GM18498 (cell line): ENCODE measurements around the gene STOML1.
"Not testable (repeated sequence)": the region's sequence is repeated elsewhere in the genome, so short reads cannot be mapped to it uniquely, and the experiment has no call there.

ENCODE experiments used
- ATAC-seq: cut with Tn5 transposase; IDR thresholded peaks from one replicate; pipeline ENCODE4 v1.9.1; 2021; ENCODE audit warnings: mild to moderate bottlenecking, moderate library complexity; ENCODE audit not compliant: unreplicated experiment

STOML1 gene

DNA sequence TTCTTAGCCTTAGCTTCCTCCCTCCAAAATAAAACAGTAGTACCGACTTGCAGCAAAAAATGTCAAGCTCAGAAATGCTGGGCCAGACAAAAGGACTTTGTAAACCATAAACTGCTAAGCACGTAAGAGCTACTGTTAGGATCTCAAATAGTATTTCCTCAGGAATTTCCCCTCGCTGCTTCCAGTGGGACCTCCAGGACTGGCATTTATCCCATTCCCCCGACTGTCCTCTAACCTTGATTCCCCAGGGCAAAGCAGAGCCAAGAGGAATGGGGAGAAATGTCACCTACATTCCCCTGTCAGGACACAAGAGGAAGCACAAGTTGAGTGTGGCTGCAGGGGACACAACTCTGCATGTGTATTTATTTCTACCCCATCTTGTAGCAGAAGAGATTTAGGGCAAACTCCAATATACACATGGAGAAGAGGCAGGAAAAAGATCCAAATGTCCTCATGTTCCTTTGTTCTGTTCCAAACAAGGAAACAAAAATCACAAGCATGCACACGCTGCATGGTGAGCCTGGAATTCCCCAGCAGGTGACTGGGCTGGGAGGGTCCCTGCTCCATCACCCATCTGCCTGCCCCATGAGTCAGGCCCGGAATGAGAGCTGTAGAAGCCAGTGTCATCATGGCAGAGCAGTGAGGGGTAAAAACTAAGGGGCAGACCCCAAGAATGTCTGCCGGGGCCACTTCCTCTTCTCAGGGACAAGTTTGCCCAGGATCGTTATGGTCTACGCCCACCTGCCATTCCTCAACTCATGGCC is 4.2 kb downstream of the STOML1 start:
- ATAC-seq, result no peak

DNA sequence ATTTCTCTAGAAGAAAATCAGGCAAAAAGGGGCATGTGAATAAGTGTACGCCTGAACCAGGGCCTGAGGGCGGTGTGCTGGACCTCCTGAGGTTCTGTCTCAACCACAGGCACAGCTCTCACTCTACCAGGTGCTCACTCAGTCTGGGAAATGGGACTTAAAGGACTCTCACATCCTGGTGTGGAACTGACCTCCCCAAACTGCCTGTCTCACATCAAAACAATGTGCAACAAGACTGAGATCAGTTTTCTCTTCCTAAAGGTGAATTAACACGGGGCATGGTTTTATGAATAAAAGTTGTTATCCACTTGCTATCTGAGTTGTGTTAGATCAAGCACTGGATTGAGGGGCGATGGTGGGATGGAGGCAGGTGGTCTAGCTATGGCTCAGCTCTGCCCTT is 4.8 kb downstream of the STOML1 start:
- no peak for ATAC-seq

DNA sequence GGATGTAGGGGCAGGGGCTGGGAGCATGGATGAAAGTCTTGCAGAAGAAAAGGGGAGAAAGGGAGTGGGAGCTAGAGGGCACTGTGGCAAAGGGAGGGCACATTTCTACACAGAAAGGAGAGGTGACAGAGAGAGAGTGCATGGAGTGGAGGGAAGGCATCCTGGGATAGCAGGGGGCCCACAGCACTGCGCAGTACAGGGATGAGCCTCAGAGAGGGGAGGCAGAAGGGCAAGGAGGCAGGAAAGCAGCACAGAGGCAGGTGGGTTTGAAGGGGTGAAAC is 5.4 kb downstream of the STOML1 start:
- ATAC-seq, result no peak

DNA sequence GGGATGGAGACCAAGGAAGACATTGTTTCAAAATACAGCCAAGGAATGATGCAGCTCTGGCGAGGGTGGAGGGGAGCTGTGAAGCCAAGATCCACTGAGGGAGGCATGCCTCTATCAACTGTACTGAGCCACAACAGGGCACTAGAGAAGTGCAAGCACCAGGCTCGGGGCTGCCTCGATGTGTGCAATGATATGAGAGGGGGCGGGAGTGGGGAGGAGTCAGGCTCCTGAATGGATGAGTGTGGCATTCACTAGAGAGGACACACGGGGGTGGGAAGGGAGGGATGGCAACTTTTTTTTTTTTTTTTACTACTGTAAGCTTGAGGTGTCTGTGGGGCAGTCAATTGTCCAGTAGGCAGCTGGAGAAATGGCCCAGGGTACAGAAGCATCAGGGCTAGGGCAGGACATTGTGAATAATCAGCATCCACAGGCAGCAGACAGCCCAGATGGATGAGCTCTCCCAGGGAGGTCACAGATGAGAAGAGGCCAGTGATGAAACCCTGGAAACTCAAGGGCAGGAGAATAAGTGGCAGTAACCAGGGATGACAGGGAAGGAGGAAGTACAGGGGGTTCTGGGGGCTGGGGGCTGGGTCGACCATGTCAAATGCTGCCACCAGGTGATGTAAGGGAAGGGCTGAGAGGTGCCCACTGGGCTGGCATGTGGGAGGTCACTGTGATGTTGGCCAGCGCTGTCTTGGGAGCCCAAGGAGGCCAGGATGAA is 5.9 kb downstream of the STOML1 start:
- ATAC-seq, result no peak

DNA sequence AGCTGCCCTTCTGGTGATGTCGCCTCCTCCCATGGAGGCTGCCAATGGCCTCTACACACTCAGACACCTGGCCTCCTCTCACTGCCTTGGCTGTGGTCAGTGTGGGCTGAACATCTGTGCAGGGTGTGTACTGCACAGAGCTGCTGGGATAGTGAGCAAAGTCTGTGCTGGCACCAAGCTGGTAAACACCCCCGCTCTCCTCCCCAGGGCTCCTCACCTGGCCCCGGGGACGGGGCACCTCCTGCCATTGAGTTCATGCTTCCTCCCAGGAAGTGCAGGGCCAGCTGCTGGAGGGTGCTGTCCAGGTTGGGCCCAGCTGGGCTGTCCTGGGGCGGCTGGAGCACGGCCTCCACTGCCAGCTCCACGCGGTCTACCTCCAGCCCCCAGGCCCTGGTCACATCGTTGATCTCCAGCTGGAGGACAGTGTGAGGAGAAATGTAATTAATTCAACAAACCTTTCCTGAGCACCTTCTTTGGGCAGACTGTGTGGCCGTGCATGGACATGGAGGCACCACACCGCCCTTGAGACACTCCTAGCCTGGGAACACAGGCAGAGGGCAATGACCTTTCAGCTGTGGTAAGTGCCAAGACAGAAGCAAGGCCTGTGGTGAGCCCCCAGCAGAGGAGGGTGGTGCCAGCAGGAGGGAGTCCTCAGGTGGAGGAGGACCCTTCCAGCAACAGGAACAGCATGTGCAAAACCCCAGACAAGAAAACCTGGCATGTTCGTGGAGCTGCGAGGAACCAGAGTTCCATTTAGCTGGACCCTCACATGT is 6.8 kb downstream of the STOML1 start:
- ATAC-seq, result no peak

DNA sequence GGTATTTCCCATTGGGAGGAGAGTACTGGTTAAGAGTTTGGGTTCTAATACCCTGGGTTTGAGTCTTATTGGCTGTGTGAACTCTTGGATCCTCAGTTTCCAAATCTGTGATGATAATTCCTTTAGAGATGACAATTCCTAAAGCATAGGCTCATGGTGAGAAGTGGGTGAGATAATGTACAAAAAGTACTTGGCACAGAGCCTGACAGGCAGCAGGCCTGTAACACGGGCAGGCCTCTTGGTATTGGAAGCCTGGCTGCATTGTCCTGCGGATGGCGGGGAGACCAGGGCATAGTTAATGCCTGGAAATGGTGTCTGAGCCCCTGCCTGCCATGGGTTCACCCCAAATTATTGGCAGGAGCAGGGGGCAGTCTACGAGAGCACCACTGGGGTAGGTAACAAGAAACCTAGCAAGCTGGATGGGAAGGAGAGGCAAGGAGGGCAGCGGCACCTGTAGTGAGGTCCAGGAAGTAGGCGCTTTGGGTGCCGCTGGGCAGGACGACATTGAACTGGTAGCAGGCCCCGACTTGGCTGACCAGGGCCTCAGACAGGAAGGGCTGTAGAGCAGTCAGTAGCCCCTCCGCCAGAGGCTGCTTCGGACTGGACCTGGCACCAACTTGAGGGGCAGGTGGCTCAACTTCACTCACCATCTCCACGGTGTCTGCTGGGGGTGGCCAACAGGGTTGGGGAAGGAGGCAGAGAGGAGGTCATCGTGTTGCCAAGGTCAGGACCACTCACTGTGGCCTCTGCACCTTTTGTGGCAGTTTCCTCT is 7.7 kb downstream of the STOML1 start:
- no peak for ATAC-seq

DNA sequence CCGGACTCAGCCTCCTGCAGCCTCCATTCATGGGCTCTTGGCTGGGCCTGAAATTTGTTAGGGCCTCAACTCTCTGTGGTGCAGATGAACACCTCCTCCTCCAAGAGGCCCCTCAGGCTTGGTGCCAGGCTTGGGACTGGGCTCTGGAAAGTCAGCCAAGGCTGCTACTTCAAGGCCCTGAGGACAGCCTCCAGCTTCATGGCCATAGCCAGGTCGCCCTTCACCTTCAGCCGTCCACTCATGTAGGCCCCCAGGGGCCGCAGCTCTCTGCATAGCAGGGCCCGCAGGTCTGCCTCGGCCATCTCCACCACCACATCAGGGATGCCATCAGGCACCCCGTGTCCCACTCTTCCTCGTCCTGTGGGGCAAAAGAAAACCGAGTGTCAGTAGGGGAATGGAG is 8.3 kb downstream of the STOML1 start:
- no peak for ATAC-seq

DNA sequence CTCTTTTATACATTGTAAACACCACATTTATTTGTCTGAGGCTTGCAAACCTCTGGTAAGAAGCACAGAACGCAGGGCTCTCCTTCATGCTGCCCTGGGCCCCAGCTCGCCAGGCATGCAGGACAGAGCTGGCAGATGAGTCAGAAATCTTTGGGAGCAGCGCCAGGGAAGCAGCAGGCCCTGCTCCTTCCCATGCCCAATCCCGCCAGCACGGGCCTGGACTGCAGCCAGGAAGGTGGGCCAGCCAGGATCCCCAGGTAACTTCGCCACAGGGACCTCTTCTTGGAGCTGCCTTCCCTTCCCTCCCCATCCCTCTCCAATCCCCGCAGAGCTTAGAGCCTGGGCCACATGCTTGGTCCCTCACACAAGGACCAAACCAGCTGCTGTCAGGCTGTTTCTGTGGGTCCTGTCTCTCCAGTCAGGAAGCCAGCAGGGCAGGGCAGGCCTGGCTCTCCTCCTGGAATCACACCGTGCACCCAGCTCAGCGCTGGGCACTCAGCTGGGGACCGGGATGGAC is 8.8 kb downstream of the STOML1 start:
- no peak for ATAC-seq

DNA sequence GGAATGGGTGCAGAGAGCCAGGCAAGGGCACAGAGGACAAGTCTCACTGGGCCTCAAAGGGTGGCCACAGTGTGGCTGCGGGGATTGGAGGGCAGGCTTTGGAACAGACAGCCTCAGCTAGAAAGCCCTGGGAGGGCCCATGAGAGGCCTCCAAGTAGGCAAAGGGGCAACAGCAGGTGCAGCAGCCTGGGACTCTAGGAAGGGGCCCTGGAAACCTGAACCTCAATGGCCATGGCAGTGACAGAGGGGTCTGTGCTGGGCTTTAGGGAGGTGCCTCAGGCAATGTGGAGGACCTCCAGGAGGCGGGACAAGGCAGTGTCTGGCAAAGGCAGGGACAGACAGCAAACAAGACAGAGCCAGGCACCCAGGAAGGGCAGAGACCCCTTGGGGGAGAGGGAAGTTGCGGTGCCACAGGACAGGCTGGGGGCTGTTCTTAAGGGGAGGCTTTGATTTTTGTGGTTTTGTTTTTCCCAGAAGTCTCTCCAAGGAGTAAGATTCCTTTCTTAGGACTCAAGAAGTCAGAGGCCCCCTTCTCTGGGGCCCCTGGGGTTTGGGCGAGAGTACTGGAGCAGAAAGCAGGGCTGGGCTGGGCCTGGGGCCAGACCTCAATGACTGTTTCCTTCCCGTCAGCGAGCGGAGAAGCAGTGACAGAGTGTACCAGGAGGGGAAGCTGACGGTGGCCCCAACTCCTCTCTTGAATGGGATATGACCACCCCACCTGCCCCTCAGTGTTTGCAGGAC is 9.7 kb downstream of the STOML1 start:
- ATAC-seq, result no peak

DNA sequence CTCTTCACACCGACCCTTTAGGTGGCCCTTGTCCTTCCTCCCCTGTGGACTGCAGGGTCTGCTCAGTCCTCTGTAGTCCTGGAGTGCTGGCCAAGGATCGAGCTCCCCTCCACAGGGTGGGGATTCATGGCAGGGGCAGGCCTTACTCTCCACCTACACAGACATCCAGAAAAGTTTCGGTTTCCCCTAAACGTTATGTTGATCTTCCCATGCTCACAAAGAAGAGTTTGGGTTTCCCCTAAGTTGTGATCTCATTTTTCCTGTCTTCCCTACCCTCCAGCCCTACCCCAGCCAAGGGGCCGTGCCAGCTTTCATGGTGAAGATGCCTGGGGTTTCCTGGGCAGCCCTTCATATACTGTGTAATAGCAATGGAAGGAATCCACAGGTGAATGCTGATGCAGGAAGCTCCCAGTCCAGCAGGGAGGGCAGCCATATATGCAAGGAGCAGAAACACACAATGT is 10.3 kb downstream of the STOML1 start:
- no peak for ATAC-seq

DNA sequence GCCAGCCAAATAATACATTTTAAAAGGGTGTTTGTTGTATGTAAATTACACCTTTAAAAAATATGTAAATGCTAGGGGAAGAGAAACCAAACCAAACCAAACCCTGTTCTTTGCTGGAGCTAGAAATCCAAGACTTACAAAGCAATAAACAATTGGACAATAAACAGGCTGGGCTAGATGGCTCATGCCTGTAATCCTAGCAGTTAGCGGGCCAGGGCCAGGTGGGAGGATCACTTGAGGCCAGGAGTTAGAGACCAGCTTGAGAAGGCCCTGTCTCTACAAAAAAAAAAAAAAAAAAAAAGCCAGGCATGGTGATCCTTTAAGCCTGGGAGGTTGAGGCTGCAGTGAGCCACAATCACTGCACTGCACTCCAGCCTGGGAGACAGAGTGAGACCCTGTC is 12.5 kb downstream of the STOML1 start:
- no peak for ATAC-seq

DNA sequence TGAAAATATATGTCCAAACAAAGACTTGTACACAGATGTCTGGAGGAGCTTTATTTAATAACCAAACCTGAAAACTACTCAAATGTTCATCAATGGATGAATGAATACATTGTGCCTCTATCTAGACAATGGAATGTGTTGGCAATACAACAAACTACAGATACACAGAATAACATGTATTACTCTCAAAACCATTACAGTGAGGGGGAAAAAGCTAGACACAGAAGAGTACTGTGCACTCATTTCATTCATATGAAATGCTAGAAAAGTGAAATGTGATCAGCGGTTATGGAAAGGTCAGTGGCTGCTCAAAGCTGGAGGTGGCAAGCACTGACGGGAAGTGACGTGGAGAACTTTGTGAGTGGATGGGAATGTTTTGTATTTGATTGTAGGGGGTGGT is 13.2 kb downstream of the STOML1 start:
- ATAC-seq, result no peak

DNA sequence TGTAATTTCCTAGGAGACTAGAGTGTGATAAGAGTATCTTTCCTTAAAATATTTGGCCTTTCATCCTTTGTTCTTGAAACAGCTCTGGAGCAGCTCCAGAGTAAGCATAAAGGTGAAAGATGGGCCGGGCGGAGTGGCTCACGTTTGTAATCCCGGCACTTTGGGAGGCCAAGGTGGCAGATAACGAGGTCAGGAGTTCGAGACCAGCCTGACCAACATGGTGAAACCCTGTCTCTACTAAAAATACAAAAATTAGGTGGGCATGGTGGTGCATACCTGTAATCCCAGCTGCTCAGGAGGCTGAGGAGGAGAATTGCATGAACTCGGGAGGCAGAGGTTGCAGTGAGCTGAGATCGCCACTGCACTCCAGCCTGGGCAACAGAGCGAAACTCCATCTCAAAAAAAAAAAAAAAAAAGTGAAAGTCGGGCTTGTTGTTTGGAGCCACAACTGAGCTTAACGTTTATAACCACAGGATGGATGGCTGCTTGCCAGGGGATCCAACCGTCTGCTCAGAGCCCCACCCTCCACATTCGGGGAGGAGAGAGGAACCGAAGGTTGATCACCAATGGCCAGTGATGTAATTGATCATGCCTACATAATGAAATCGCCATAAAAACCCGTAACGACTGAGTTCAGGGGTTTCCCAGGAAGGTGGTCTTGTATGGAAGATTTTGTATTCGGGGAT is 16.5 kb downstream of the STOML1 start:
- ATAC-seq, result not testable (repeated sequence)

DNA sequence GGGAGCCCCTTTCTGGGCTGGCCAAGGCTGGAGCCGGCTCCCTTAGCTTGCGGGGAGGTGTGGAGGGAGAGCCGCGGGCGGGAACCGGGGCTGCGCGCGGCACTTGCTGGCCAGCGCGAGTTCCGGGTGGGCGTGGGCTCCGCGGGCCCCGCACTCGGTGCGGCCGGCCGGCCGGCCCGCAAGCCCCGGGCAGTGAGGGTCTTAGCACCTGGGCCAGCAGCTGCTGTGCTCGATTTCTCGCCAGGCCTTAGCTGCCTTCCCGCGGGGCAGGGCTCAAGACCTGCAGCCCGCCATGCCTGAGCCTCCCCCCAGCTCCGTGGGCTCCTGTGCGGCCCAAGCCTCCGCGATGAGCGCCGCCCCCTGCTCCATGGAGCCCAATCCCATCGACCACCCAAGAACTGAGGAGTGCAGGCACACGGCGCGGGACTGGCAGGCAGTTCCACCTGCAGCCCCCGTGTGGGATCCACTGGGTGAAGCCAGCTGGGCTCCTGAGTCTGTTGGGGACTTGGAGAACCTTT is 18.4 kb downstream of the STOML1 start:
- ATAC-seq, result not testable (repeated sequence)

DNA sequence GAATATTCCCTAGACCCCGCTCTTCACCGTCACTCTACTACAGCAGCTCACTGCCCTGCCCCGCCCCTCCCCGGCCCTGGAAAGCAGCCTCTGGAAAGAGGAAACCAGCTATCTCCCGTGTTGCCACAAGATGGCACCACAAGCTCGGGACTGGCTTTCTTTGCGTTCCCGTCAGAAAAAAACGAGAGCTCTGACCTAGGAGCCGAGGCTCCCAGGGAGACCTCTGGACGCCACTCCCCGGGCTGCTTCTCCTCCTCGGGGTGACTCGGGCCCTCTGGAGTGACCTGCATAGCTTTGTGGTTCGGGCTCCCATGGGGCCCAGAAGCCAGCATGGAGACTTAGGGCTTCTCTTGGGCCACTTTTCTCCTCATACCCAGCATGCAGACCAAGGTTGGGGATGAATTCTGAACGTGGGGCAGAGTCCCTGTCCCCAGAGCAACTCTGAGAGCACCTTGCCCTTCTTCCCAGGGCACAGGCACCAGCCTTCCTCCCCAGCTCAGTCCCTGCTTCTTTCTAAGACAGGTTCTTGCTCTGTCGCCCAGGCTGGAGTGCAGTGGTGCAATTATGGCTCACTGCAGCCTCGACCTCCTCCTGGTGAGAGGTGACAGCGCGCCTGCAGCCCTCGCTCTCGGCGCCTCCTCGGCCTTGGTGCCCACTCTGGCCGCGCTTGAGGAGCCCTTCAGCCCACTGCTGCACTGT is 19.0 kb downstream of the STOML1 start:
- ATAC-seq, result peak; percentile 44

DNA sequence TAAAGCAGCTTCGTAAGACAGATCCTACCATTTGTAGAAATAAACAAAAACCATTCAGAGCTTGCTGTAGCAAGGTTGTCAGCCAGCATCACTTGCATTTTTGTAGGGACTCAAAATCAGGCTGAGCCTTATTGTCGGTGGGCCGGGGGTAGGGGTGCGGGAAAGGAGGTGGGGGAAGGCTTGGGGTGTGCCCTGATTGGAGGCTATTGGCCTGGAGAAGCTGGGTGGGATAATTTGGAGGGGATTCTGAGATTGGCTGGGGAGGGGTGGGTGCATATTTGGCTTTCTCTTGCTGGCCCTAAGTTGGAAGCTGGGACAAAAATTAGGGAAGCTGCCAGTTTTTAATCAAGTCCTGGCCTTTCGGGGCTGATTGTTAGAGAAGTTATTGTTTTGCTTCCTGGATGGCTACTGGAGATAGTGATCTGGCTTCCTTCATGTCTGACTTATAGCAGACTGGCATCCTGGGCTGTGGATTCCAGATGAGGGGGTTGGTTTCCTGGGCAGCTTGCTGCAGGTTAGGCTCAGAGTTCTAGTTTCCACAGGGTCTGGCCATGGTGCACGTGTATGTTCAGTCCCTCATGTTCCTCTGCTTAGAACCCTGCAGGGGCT is 22.8 kb downstream of the STOML1 start:
- ATAC-seq, result no peak

DNA sequence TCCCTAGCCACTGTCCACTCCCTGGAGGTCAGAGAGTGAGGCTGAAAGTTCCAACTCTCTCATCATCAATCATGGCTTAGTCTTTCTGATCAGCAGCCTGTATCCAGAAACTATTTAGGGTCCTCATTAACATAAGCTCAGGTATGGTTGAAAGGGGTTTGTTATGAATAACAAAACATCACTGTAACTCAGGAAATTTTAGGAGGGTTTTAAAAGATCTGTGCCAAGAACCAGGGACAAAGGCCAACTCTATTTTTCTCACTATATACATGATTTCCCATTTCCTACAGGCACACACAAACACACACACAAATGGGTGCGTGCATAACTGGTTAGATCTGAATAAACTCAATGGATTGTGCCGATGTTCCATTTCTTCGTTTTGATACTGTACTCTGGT is 23.6 kb downstream of the STOML1 start:
- no peak for ATAC-seq

DNA sequence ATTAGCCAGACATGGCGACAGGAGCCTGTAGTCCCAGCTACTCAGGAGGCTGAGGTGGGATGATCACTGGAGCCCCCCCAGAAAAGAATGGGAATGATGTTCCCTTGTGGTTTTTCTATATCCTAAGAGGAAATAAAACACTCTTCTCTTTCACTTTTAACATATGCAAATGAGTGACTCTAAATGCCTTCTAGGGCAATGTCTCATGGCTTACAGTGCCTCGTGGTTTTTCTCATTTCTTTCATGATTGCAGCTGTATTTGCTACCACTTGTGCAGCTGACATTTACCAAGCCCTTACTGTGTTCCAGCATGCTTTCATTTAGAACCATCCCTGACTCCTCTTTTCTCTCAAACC is 26.4 kb downstream of the STOML1 start:
- peak; percentile 77 for ATAC-seq
